Activated CD4-positive, alpha-beta T cell treated with anti-CD3 and anti-CD28 coated beads for 4 hours (primary cell): ENCODE results near the gene ELK4.

ENCODE experiments used
- DNase-seq, 2 donors: peaks; one replicate each; pipeline ENCODE4 v3.0.0-alpha.2; 2020

The ELK4 gene

DNA sequence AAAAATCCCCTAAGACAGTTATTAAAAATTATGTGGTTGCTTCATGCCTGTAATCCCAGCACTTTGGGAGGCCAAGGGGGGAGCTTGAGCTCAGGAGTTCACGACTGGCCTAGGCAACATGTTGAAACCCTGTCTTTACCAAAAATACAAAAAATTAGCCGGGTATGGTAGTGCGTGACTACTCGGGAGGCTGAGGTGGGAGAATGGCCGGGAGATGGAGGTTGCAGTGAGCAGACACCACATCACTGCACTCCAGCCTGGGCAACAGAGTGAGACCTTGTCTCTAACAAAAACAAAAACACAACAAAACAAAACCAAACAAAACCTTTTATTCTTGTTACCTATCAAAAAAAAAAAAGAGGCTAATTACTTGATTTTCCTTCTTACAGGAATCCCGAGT is 2.1 kb downstream of the ELK4 start:
- DNase-seq: no peak

DNA sequence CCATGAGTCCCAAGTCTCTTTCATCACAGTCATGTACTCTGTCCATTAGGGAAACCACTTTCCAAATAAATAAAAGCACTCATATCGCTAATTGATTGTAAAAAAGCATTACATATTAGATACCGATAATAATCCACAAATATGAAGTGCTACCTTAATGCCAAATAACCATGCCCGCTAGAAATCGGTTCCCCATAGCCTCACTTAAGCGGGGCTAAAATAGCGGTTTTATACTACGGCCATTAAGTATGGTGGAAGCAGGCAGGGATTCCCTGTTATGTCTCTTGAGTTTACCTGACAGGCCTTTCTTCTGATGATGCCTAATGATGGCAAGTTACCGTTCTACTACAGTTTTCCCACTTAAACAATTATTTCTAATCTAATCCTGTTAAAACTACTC is 3.9 kb downstream of the ELK4 start:
- no peak for DNase-seq

DNA sequence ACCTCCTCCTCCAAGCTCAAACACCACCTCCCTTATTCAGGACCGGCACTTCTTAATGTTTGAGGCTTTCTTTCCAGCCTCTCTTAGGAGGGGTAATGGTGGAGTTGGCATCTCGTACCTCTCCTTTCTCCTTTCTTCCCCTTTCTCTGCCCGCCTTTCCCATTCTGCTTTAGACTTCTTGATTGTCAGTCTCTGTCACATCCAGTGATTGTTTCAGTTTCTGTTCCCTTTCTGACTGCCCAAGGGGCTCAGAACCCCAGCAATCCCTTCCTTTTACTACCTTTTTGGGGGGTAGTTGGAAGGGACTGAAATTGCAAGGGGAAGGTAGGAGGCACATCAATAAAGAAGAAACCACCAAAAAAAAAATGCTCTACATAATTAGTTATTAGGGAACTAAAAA is 5.6 kb downstream of the ELK4 start:
- DNase-seq: no peak

DNA sequence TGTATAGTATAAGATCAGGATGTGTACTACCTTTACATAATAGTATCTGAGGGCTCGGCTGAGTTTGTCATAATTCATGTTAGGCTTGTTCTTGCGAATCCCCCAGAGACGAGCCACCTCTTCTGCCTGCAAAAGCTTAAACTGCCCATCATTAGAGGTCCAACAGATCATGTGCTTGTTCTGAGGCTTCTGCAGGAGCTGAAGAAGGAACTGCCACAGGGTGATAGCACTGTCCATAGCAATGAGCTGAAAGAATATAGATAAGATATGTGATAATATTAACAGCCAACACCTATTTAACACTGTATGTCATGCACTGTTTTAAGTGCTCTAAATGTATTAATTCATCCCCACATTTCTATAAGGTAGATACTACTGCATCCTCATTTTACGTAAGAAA is 8.2 kb downstream of the ELK4 start:
- DNase-seq: no peak

DNA sequence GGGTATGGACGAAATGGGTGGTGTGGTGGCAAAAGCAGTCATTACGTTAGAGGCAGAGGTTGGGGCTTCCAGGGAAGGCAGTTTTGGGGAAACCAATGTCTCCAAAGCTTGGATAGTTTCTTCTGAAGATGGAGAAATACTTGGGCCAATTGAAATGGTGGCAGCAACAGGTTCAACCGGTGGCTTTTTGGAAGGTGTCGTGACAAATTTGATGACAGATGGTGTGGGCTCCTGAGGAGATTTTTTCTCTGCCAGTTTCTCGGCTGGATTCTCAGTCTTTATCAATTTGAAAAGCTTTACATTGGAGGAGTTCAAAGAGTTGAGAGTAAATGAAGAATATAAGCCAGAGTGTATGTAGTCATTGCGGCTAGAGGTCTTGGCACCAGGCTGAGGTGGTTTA is 11.5 kb downstream of the ELK4 start:
- no peak for DNase-seq

DNA sequence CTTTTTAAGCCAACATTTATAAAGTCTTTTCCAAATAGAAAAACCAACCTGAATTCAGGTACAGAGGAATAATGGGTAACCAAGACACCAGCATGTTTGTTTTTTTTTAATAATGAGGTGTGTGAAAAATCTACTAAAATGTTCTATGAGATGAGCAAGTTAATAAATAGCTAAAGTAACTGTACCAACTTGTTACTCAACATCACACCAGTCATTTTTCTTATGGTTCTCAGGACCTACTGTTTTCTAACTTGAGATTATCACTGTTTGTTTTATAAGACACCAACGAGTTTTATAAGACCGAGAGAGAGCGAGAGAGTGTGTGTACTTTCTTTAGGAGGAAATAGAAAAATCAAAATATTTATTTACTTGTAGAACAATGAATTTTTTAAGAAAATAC is 12.4 kb downstream of the ELK4 start:
- no peak for DNase-seq

DNA sequence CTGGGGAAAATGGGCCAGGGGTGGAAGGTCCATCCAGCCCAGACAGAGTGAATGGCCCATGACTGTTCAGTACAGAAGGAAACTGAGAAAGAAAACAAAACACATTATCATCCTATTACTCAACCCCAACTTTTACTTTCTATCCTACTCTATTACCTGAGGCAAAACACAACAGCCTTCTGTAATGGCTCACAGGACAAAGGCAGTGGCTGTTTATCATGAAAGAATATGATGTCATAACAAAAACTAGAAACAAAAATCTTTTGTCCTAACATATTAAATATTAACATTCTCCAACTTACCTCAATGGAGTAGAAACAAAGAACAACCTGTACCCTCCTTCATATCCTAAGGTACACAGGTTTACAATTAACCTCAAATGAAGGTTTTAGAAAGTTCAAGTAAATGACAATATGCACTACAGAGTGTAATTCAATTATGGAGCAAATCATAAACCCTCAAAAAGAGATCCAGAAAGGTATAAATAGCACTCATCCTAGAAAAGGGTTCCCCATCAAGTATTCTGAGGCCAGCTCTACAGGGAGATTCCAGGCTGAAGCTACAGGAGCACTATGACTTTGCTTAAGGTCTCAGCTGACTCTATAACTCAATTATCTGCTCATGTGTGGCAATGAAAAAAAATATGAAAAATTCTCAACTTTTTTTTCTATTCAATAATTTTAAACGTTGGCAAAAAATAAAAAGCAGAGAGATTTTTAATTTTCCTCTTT is 15.1 kb downstream of the ELK4 start:
- DNase-seq: no peak

DNA sequence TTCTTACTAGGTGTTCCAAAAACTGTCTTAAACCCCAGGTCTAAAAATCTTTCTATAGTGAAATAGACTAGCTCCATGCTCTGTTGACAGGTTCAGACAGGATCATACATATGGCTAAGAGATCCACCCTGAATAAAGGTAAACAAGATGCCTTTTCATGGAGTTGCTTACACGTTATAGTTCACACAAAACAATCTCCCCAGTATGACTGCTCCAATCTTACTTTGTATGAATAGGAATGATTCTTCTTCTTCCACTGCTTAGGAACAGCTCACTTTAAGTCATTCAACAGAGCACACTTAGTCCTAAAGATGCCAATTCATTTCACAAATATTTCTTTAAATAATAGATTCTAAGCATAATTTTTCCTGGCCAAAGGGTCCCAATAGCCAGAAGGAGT is 16.0 kb downstream of the ELK4 start:
- no peak for DNase-seq

DNA sequence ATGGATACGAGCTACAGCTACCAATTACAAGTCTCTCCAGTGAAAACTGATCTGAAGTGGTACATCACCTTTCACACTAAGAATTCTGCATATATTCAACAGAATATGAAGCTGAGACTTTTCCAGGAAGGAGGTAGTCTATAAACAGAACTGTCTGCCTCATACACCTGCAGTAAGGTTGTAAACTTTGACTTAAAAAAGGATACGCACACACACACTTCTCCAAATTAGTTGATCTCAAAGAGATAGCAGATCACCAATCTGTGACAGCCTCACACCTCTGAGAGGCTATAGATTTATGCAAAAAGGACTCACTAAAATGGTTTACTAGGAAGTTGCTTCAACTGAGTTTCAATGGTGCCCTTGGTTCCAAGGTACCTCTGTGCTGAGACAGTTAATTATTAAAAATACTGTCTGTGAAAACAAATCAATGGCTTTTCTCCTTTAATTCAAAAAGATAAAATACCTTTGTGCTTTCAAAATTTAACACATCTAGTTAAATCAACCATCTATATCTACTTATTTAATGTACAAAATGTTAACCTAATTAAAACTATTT is 17.9 kb downstream of the ELK4 start:
- DNase-seq: no peak

DNA sequence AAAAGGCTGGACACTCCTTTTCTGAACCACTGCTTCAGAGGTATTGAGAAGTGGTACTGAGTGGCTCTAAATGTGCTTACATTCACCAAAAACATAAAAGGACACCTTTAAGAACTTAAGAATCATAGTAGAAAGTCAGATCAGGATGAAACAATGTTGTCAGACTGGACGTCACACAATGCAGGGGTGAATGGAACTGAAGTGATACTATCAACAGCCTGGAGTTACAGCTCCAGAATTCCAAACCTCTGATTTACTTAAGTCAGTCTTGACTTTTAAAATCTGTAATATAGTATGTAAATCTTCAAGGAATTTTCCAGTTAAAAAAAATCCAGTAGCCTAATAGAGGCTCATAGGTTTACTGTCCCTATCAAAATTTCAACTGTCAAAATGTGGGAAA is 19.3 kb downstream of the ELK4 start:
- DNase-seq: no peak

DNA sequence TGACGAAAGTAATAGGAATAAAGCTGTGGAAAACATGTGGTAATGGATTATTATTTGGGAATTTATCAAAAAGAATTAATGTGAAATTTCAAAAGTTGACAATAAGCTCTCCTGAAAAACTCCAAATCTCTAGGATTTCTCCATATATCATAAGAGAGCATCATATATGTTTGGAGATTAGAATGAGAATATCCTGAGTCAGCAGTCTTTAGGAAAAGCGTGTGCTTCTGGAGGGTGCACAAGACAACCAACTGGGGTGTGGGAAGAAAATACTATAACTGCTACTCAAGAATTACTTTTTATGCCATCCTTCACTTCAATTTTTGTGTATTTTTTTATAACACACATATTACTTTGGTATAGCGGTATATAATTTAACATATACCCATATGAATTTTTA is 19.7 kb downstream of the ELK4 start:
- no peak for DNase-seq

DNA sequence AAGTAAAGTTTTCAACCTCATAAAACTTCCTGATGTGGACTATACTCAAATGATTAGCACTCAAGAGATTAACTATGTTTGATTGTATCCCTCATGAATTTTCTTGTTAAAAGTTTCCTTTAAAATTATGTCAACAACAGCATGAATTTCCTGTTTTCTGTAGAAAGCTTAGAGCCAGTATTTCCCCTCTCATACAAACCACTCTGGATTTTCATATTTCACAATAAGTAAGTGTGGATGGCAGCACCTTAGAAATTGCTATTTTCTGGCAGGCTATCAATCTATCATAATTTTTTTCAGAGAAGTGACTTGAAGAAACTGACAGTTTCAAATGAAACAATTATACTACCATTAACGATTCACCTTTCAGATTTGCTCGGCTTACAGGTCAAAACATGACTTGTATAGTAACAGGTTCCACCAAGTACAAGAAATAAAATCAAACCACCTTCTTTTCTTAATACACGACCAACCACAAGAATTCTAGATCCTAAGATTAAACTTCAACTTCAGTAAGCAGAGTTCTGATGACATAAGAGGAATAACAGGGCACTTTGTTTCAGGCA is 20.8 kb downstream of the ELK4 start:
- no peak for DNase-seq

DNA sequence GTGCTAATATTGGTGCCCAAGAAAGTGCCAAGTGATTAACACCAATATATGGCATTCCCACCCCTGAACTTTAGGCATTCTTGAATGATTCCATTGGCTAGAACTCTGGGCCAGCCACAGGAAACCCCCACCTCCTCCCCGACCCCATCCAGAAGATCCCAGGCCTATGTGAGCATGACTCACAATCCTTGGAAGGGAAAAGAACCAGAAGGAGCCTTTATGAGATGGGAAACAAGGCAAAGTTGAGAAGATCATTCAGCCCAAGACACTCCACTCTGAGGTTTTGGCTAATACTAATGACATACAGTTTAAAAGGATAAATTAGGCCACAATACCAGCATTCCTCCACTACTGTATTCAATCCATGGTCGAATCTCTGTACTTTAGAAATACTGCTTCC is 21.8 kb downstream of the ELK4 start:
- no peak for DNase-seq

DNA sequence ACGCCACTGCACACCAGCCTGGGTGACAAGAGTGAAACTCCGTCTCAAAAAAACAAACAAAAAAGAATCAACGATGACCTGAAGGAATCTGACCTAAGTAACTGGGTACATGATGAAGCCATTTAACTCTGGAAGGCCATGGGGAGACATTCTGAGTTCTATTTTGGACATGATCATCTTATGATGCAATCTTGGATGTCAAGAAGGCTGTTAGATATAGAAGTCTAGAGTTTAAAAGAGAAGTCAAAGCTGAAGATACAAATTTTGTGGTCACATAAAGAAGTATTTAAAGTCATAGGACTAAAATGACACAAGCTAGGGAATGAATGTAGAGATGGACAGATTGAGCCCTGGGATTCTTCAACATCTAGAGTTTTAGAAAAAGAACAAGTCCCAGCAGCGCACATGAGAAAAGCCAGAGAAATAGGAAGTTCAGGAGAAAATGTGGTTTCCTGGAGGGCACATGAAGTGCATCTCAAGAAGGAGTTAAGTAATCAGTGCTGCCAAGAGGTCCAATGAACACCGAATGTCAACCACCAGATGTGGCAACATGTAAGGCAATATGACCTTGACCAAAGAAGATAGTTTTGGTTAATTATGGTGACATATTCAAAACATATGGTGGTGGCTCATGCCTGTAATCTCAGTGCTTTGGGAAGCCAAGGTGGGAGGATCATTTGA is 26.8 kb downstream of the ELK4 start:
- no peak for DNase-seq

DNA sequence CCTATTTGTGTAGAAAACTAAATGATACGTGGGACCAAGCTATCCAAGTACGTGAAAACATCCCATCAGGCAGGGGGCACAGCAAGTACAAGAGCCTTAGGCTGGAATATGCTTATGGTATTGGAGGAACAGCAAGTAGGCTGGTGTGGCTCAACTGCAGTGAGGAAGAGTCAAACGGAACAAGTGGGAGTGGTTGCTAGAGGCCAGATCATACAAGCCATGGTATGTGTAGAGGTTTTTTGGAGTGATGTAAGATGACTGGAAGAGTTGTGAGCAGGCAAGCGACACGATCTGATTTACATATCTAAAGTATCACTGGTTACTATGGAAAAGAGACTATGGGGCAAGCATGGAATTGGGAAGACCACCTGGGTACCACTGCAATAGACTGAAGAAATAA is 27.8 kb downstream of the ELK4 start:
- DNase-seq: no peak

DNA sequence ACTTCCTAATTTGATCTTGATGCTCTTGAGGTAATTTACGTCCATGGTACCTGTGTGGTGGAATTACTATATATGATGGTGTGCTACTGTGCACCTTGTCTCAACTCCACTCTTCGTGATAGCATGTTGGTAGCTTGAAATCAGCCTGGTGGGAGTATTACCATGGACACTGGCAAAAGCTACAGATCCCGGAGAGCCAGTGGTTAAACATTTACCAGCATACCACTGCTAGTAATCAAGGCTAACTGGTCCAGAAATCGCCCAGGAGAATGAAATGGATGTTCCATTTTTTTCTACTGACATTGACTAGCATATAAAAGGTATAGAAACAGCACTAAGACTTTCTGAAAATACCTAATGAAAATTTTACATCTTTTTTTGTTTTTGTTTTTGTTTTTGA is 30.6 kb downstream of the ELK4 start:
- no peak for DNase-seq

DNA sequence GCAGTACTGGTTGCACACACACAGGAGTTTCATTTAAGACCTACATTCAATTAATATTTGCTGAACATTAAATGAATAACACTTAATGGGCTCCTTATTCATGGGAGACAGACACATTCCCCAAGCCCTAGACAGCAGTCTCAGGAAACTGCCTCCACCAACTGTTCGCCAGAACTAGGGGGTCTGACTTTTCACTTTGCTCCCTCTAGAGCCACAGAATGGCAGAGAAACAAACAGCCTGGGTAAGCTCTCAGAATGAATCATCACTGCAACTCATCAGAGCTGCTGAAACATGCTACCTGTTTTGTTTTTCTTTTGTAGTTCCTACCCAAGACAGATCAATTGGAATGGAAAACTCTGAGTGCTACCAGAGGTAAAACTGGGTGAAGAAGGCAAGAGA is 31.7 kb downstream of the ELK4 start:
- no peak for DNase-seq

DNA sequence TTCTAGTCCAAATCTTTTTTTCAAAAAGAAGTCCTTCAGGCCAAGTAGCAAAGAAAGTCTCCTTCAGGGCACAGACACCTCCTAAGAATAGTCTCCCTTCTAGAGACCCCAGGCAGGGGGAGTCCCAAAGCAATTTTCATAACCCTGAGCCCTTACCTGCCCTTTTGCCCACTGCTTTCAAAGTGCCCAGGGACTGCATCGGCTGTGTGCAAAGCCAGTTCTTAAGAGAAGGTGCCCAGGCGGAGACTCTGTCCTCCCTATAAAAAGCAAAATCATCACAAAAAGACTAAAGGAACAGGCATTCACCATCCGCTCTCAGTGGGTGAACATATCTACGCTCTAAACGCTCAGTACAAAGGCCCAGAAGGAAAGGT is 32.2 kb downstream of the ELK4 start:
- DNase-seq: no peak

DNA sequence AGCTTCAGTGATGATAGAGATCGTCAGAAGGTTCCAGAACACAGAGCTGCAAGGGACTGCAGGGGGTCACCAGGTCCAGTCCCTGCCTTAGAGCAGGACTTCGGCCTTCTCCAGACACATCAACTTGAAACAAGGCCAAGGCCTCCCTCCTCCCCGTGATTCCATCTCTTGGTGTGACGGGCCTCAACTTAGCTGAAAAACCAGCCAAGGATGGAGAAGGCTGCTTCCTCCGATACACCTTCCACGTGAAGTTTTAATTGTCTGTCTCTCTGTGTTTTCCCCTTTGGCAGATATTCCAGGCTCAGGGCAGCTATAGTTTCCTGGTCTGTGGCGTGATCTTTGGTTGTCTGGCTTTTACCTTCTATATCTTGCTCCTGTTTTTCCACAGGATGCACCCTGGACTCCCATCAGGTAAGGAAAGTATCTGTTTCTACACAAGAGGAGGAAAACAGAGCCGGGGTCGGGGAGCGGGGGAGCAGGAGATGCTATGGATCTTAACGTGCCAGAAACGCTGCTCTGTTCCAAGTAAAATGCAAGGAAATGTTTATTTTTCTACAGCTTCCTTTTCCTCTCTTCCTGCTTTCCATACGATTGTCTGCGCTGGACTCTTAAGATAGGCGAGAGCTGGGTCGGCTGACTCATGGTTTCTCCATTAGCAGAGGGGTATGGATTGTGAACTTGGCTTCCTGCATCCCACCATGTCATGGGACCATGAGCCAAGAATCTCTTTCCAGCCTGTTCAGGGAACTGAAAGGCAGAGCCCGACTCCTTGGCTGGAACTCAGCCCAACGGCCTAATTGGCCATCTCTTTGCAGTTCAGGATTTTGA is 32.8 kb downstream of the ELK4 start:
- no peak for DNase-seq

DNA sequence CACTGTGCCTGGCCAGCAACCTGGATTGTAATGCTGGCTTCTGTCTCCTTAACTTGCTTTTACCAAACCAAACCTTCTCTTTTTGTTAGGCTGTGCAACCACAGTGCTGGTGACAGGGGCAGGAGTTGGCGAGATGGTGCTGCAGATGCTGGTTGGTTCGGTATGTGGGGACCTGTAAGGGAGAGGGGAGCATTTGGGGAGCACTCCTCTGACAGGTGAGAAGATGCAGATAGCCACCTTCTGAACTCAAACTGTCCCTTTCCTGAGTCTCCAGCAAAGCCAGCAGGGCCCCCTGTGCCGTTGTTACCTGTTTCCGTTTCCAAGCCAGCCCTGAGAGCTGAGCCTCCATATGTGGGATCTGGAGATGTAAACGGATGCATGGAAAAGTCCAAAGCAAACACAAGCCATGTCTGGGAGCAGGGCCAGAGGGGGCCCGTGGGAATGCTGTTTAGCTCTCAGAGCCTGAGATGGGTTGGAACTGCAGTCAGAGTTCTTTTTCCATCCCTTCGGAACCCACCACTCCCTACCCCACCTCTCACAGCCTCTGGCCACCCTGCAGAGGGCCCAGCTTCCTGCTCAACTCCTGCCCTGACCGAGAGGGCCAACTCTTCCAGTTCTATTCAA is 34.0 kb downstream of the ELK4 start:
- DNase-seq: no peak

DNA sequence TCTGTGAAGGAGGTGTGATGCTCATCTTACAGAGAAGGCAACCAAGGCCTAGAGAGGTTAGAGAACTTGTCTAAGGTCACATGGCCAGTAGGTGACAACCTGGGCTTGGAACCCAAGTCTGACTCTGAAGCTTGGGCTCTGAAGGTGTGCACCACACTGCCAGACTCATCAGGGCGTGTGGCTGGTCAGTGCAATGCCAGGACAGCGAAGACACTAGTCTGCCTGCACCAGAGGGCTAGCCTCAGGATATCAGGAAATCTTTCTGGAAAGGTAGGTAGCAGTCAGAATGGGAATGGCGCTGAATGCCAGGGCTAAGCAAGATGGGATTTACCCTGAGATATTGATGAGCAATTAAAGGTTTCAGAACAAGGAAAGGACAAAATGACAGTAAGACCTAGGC is 34.9 kb downstream of the ELK4 start:
- no peak for DNase-seq

DNA sequence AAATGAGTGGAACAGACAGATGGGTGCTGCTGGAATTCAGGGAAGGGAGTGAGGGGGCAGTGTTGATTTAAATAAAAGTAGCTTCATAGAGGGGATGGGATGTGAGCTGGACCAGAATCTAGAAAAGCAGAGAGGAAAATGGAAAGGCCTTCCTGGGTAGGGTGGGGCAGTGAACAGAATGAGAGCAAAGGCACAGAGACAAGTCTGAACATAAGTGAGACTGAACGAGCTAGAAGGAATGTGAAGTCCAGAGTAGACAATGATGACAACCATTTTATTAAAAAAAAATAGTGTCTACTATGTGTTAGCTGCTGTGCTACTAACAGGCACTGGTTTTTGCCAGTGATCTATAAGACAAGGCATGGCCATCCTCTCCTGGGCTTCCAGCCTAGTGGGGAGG is 36.0 kb downstream of the ELK4 start:
- no peak for DNase-seq

DNA sequence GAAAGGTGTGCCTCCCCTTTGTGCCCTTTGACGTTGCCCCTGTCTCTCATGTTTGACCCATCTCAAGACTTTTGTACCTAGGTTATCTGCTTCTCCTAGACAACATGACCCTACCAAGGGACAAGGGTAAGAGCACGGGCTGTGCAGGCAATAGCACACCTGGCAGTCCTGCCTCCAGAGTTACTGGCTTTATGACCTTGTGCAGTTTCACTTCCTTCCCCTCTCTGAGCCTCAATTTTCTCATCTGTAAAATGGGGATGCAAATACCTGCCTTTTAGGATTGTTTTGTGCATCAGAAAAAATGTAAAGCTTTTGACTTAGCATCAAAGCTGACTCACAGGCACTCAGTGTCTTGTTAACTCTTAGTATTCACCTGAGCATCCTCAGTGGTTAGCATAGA is 36.4 kb downstream of the ELK4 start:
- no peak for DNase-seq
